Coronary artery (tissue), 2 donors: Measurements from ENCODE around the gene SCIMP.
"Not testable (repeated sequence)": the region's sequence is repeated elsewhere in the genome, so short reads cannot be mapped to it uniquely, and the experiment has no call there.

Experiments used
- DNase-seq: peaks from one replicate; pipeline ENCODE4 v3.0.0-alpha.2; 2017; ENCODE audit warnings: low spot score
- H3K27ac ChIP-seq, 2 donors: fragments of 200-600 bp; sonication (generic); one replicate each; pipeline ENCODE4 v1.5.1; 2016 to 2019
- H3K4me3 ChIP-seq: fragments of 200-600 bp; sonication (generic); 2 replicates; pipeline ENCODE4 v1.5.1; 2016; ENCODE audit warnings: mild to moderate bottlenecking, moderate library complexity
- TF ChIP-seq, protein P1 (sequence below): fragments of 200-600 bp; sonication (generic); IDR thresholded peaks from one replicate; pipeline ENCODE4 v1.5.1; 2019; ENCODE audit warnings: antibody characterized with exemption

The SCIMP gene

DNA sequence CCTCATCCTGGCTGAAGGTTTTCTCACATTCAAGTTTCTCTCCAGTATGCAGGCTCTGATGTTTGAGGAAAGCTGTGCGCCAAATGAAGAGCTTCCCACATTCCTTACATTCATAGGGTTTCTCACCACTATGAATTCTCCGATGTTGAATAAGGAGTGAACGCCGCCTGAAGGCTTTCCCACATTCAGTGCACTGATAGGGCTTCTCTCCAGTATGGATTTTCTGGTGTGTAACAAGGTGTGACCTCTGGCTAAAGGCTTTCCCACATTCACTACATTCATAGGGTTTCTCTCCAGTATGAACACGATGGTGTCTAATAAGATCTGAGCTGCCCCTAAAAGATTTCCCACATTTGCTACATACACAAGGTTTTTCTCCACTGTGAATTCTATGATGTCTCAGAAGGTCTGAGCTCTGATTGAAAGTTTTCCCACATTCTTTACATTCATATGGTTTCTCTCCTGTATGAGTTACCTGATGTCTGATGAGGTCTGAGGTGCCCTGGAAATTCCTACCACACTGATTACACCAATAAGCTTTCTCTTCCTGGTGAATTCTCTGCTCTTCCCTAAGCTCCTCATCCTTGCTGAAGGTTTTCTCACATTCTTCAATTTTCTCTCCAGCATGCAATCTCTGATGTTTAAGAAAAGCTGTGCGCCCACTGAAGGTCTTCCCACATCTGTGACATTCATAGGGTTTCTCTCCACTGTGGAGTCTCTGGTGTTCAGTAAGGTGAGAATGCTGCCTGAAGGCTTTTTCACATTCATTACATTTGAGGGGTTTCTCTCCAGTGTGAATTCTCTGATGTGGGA is 51.9 kb downstream of the SCIMP start:
- Histone ChIP-seq H3K4me3 (no peak overlapping the region), H3K27ac (no peak overlapping the region)
- TF ChIP-seq, protein P1, sequence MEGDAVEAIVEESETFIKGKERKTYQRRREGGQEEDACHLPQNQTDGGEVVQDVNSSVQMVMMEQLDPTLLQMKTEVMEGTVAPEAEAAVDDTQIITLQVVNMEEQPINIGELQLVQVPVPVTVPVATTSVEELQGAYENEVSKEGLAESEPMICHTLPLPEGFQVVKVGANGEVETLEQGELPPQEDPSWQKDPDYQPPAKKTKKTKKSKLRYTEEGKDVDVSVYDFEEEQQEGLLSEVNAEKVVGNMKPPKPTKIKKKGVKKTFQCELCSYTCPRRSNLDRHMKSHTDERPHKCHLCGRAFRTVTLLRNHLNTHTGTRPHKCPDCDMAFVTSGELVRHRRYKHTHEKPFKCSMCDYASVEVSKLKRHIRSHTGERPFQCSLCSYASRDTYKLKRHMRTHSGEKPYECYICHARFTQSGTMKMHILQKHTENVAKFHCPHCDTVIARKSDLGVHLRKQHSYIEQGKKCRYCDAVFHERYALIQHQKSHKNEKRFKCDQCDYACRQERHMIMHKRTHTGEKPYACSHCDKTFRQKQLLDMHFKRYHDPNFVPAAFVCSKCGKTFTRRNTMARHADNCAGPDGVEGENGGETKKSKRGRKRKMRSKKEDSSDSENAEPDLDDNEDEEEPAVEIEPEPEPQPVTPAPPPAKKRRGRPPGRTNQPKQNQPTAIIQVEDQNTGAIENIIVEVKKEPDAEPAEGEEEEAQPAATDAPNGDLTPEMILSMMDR, result no peak
- DNase-seq, result no peak

GRCh38 chr17:5181509-5182305 is 53.0 kb downstream of the SCIMP start:
- H3K4me3 ChIP-seq, result no peak overlapping the region
- TF ChIP-seq, protein P1, result no peak

GRCh38 chr17:5179003-5179402 is 55.7 kb downstream of the SCIMP start:
- DNase-seq, result no peak
- TF ChIP-seq, protein P1, result no peak
- Histone ChIP-seq H3K4me3 (no peak overlapping the region), H3K27ac (no peak overlapping the region)

More at GRCh38 chr17:5181509-5182305, 53.0 kb downstream of the SCIMP start:
- DNase-seq, result no peak
- no peak overlapping the region for H3K27ac ChIP-seq

DNA sequence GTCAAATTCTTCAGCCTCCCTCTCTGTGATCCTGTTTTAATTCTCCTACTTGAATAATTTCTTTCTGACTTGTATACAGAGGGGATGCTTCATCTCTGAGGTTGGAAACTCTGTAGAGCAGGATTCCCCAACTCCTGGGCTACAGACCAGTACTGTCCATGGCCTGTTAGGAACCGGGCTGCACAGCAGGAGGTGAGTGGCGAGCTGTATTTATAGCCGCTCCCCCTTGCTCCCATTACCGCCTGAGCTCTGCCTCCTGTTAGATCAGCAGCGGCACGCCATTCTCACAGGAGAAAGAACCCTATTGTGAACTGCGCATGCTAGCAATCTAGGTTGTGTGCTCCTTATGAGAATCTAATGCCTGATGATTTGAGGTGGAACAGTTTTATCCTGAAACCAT is 59.6 kb downstream of the SCIMP start:
- H3K27ac ChIP-seq, H3K4me3 ChIP-seq, DNase-seq: not testable (repeated sequence)

DNA sequence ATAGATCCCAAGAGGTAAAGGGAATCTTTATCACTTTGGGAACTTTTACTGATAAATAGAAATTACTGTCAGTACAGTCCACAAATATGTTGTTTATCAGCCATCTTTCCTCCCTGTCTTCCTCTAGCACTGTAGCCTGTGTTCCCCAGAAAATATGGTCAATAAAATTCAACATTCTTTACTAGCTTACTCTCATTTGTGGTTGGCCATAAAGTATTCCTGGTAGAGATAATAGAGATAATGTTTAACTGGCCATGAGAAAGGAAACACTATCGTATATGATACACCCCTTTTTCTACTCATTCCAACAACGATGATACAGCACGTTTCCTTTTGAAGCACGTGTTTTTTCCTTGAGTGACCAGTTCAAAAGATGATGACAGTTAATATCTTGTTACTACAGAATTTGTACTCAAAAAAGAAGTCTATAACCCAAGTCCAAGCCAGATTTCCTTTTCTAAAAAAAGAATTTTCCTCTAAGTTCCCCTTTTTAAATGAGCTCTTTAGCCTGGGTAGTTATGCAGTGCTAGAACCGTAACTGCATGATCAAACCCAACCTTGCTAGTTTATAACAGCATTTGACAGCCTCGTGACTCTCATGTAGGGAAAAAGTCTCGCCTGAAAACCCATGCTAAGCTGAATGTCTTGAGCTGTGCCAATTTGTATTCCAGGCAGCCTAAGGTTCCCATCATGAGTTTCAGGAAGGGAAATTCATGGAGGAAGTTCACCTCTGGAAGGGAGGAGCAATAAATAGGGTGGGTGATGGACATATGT is 68.7 kb downstream of the SCIMP start:
- not testable (repeated sequence) for H3K27ac ChIP-seq, H3K4me3 ChIP-seq, DNase-seq

GRCh38 chr17:5164436-5164835 is 70.2 kb downstream of the SCIMP start:
- H3K27ac ChIP-seq, result no peak overlapping the region
- no peak for DNase-seq
- TF ChIP-seq, protein P1, result no peak
- H3K4me3 ChIP-seq, result no peak overlapping the region

DNA sequence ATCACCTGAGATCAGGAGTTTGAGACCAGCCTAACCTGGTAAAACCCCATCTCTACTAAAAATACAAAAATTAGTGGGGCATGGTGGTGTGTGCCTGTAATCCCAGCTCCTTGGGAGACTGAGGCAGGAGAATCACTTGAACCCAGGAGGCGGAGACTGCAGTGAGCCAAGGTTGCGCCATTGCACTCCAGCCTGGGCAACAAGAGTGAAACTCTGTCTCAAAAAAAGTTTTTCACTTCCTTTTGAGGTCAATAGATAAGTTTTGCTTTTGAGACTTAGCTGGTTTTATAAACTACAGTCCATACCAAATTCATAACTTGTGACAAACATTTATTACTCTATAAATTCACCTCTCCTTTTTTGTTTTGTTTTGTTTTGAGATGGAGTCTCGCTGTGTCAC is 72.9 kb downstream of the SCIMP start:
- not testable (repeated sequence) for H3K4me3 ChIP-seq, DNase-seq, H3K27ac ChIP-seq

DNA sequence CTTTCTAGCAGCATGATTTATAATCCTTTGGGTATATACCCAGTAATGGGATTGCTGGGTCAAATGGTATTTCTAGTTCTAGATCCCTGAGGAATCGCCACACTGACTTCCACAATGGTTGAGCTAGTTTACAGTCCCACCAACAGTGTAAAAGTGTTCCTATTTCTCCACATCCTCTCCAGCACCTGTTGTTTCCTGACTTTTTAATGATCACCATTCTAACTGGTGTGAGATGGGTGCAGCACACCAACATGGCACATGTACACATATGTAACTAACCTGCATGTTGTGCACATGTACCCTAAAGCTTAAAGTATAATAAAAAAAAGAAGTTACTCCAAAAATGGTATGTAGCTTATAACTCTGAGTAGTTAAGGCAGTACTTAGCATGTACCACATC is 74.0 kb downstream of the SCIMP start:
- H3K27ac ChIP-seq, H3K4me3 ChIP-seq, DNase-seq: not testable (repeated sequence)
